Progenitor cell of endocrine pancreas (in vitro differentiated cells): ENCODE measurements around the gene TCF20. TPM values are rescaled to one million over a fixed set of nuclear protein-coding genes. Genes with fewer than 3 reads are reported as not detected.

ENCODE experiments used
- DNase-seq: peaks from one replicate; pipeline ENCODE4 v3.0.0; 2021; ENCODE audit warnings: low spot score; ENCODE audit not compliant: unreplicated experiment
- H3K27ac Mint-ChIP-seq: 2 replicates; pipeline ENCODE4 v1.8.0; 2021; ENCODE audit warnings: mild to moderate bottlenecking, moderate library complexity, mixed read lengths
- H3K27me3 Mint-ChIP-seq: 2 replicates; pipeline ENCODE4 v1.8.0; 2021; ENCODE audit warnings: mixed read lengths
- H3K36me3 Mint-ChIP-seq: 2 replicates; pipeline ENCODE4 v1.8.0; 2022; ENCODE audit warnings: mixed read lengths; ENCODE audit not compliant: insufficient read depth
- H3K4me1 Mint-ChIP-seq: 2 replicates; pipeline ENCODE4 v1.8.0; 2021; ENCODE audit warnings: low read depth, mixed read lengths
- H3K4me3 Mint-ChIP-seq: 2 replicates; pipeline ENCODE4 v1.8.0; 2021; ENCODE audit warnings: low read depth, mild to moderate bottlenecking, moderate library complexity, mixed read lengths
- H3K9me3 Mint-ChIP-seq: 2 replicates; pipeline ENCODE4 v1.8.0; 2021; ENCODE audit warnings: low read depth, mixed read lengths
- CTCF ChIP-seq: fragments of 200-600 bp; sonication (generic); IDR thresholded peaks from one replicate; pipeline ENCODE4 v1.5.0; 2021; ENCODE audit warnings: antibody characterized with exemption, mild to moderate bottlenecking; ENCODE audit not compliant: unreplicated experiment
- total RNA-seq: library from RNA; stranded (reverse); gene quantifications from 2 replicates; pipeline ENCODE4 v1.2.1, GENCODE V29; 2021

The TCF20 gene
- total RNA-seq, 1 donor from 2014 or later = 68.5 TPM

- no peak for DNase-seq
- Mint-ChIP-seq H3K4me3 (no peak overlapping the region), H3K4me1 (peaks cover 19% of the 10 kb centered on the region), H3K27me3 (no peaks in the 10 kb centered on the region), H3K27ac (peak overlapping the region; percentile 88), H3K36me3 (no peaks in the 10 kb centered on the region), H3K9me3 (no peaks in the 10 kb centered on the region)
- no peak for TF ChIP-seq CTCF
Measured at GRCh38 chr22:42292732-42293520, 22.5 kb upstream of the TCF20 start.

GRCh38 chr22:42291287-42291686, 20.8 kb upstream of the TCF20 start:
- no peak overlapping the region for H3K27ac Mint-ChIP-seq
- H3K9me3 Mint-ChIP-seq = no peaks in the 10 kb centered on the region
- peaks cover 19% of the 10 kb centered on the region for H3K4me1 Mint-ChIP-seq
- H3K4me3 Mint-ChIP-seq = no peak overlapping the region
- DNase-seq = no peak
- no peaks in the 10 kb centered on the region for H3K36me3 Mint-ChIP-seq
- H3K27me3 Mint-ChIP-seq = peaks cover 13% of the 10 kb centered on the region
- TF ChIP-seq CTCF = no peak

- no peak for DNase-seq
- TF ChIP-seq CTCF = no peak
- Mint-ChIP-seq H3K27ac (no peak overlapping the region), H3K4me1 (peaks cover 19% of the 10 kb centered on the region), H3K36me3 (no peaks in the 10 kb centered on the region), H3K4me3 (no peak overlapping the region), H3K9me3 (no peaks in the 10 kb centered on the region), H3K27me3 (peaks cover 25% of the 10 kb centered on the region)
Measured at GRCh38 chr22:42289671-42290541, 19.5 kb upstream of the TCF20 start.

GRCh38 chr22:42288791-42289190, 18.3 kb upstream of the TCF20 start:
- Mint-ChIP-seq H3K4me1 (peaks cover 13% of the 10 kb centered on the region), H3K36me3 (no peaks in the 10 kb centered on the region), H3K9me3 (no peaks in the 10 kb centered on the region), H3K4me3 (no peak overlapping the region), H3K27ac (no peak overlapping the region), H3K27me3 (peaks cover 34% of the 10 kb centered on the region)
- no peak for DNase-seq
- no peak for TF ChIP-seq CTCF

GRCh38 chr22:42287174-42287890, 16.9 kb upstream of the TCF20 start:
- TF ChIP-seq CTCF = no peak
- H3K27ac Mint-ChIP-seq = no peak overlapping the region
- H3K27me3 Mint-ChIP-seq = peaks cover 41% of the 10 kb centered on the region
- no peaks in the 10 kb centered on the region for H3K36me3 Mint-ChIP-seq
- no peak for DNase-seq
- H3K4me3 Mint-ChIP-seq = no peak overlapping the region
- H3K9me3 Mint-ChIP-seq = no peaks in the 10 kb centered on the region
- H3K4me1 Mint-ChIP-seq = peaks cover 6% of the 10 kb centered on the region
